Measurements from ENCODE around the gene SLIRP.

DNA sequence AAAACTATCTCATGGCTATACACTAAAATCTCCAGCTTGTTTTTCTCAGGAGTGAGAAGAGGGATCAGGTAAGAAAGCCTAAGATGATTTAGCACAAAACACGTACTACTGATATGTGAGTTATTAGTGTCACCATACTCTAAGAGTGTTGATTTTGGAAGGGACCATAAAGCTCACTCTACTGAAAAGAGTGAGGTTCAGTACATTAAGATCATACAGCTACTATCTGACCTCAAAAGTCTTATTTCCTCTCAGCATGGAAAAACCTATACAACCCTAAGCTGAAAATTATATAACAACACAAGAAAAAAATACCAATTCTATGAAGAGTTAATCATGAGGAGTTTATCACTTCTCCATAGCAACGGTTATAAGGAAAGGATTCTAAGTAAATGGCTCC, 33.5 kb downstream of the SLIRP start:
- TF ChIP-seq, protein P1, sequence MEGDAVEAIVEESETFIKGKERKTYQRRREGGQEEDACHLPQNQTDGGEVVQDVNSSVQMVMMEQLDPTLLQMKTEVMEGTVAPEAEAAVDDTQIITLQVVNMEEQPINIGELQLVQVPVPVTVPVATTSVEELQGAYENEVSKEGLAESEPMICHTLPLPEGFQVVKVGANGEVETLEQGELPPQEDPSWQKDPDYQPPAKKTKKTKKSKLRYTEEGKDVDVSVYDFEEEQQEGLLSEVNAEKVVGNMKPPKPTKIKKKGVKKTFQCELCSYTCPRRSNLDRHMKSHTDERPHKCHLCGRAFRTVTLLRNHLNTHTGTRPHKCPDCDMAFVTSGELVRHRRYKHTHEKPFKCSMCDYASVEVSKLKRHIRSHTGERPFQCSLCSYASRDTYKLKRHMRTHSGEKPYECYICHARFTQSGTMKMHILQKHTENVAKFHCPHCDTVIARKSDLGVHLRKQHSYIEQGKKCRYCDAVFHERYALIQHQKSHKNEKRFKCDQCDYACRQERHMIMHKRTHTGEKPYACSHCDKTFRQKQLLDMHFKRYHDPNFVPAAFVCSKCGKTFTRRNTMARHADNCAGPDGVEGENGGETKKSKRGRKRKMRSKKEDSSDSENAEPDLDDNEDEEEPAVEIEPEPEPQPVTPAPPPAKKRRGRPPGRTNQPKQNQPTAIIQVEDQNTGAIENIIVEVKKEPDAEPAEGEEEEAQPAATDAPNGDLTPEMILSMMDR (conservative IDR thresholded peaks at IDR 0.05; ENCODE audit: low read length), result no peak
- no peak for TF ChIP-seq EZH2phosphoT487 (IDR thresholded peaks at IDR 0.05; ENCODE audit: borderline replicate concordance)
